ENCODE data around the gene ZNF711.

DNA sequence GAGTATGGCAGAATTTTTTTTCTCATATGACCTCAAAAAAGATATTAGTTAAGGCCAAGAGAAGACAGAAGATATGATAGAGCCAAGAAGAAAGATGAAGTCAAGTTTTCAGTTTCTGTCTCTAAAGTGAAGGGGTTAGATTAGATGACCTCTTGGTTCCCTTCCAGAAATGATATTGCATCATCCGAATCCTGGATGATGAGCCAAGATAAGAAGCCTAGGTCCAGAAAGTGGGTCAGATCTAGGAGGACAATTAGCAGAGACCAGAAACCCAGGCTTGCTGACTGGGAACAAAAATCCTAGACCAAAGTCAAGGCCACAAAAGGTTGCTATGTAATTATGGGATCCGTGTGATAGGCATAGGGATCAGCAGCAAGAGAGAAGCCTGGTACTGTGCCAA is 20.4 kb upstream of the ZNF711 start:
- TF ChIP-seq, protein P1, sequence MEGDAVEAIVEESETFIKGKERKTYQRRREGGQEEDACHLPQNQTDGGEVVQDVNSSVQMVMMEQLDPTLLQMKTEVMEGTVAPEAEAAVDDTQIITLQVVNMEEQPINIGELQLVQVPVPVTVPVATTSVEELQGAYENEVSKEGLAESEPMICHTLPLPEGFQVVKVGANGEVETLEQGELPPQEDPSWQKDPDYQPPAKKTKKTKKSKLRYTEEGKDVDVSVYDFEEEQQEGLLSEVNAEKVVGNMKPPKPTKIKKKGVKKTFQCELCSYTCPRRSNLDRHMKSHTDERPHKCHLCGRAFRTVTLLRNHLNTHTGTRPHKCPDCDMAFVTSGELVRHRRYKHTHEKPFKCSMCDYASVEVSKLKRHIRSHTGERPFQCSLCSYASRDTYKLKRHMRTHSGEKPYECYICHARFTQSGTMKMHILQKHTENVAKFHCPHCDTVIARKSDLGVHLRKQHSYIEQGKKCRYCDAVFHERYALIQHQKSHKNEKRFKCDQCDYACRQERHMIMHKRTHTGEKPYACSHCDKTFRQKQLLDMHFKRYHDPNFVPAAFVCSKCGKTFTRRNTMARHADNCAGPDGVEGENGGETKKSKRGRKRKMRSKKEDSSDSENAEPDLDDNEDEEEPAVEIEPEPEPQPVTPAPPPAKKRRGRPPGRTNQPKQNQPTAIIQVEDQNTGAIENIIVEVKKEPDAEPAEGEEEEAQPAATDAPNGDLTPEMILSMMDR (IDR thresholded peaks at IDR 0.05), result no peak
- TF ChIP-seq POLR2A (IDR thresholded peaks at IDR 0.05), result no peak

Measured in lower leg skin (tissue), 3 donors.